HEK293 (cell line): ENCODE data around the gene CDH5.

Experiments
- ATF2 ChIP-seq: fragments of 450-650 bp; formaldehyde crosslinking; IDR thresholded peaks from 2 replicates; pipeline ENCODE4 v1.5.1; 2016; ENCODE audit warnings: missing biosample characterization, missing genetic modification characterization, low read depth
- CTCF ChIP-seq: fragments of 450-650 bp; formaldehyde crosslinking; IDR thresholded peaks from 2 replicates; pipeline ENCODE4 v1.5.1; 2016; ENCODE audit warnings: missing biosample characterization, missing genetic modification characterization
- ELK4 ChIP-seq: IDR thresholded peaks from 2 replicates; pipeline ENCODE4 v1.6.1; 2011; ENCODE audit warnings: mild to moderate bottlenecking, low read depth, low read length, borderline replicate concordance
- REST ChIP-seq: fragments of 450-650 bp; formaldehyde crosslinking; IDR thresholded peaks from 2 replicates; pipeline ENCODE4 v1.5.1; 2016; ENCODE audit warnings: missing biosample characterization, missing genetic modification characterization
- ZBTB21 ChIP-seq: fragments of 450-650 bp; formaldehyde crosslinking; IDR thresholded peaks from 2 replicates; pipeline ENCODE4 v1.5.1; 2017; ENCODE audit warnings: missing biosample characterization, missing genetic modification characterization
- ZNF16 ChIP-seq: fragments of 450-650 bp; formaldehyde crosslinking; IDR thresholded peaks from 2 replicates; pipeline ENCODE4 v1.5.1; 2016; ENCODE audit warnings: low read depth, missing biosample characterization, missing genetic modification characterization
- ZNF274 ChIP-seq, 2 experiments: fragments of 200-500 bp in 1 of 2; fragments of 450-650 bp in 1 of 2; sonication (Bioruptor generic) in 1 of 2; formaldehyde crosslinking in 1 of 2; IDR thresholded peaks; 2 replicates each; pipeline versions ENCODE4 v1.5.1 to v1.6.1; 2014 to 2016; ENCODE audit warnings: borderline replicate concordance in 1 of 2, inconsistent platforms in 1 of 2, low read length in 1 of 2, missing biosample characterization in 1 of 2, missing genetic modification characterization in 1 of 2
- ZNF354C ChIP-seq: fragments of 450-650 bp; formaldehyde crosslinking; IDR thresholded peaks from 2 replicates; pipeline ENCODE4 v1.5.1; 2016; ENCODE audit warnings: missing biosample characterization, missing genetic modification characterization, low read depth, borderline replicate concordance
- ZSCAN4 ChIP-seq: fragments of 450-650 bp; formaldehyde crosslinking; IDR thresholded peaks from 2 replicates; pipeline ENCODE4 v1.5.1; 2017; ENCODE audit warnings: missing biosample characterization, missing genetic modification characterization

- TF ChIP-seq ZSCAN4 (tag by site-specific recombination): no peak
- TF ChIP-seq CTCF (tag by site-specific recombination): no peak
- TF ChIP-seq ZNF274 (IDR thresholded peaks at IDR 0.05; ENCODE audit: low read length): no peak
- TF ChIP-seq ZNF274 (tag by site-specific recombination; IDR thresholded peaks at IDR 0.05; ENCODE audit: borderline replicate concordance): no peak
- TF ChIP-seq ATF2 (tag by site-specific recombination): no peak
- no peak for TF ChIP-seq ZBTB21 (tag by site-specific recombination)
- no peak for TF ChIP-seq ZNF354C (tag by site-specific recombination)
- TF ChIP-seq ZNF16: no peak
- no peak for TF ChIP-seq REST (tag by site-specific recombination)
- no peak for TF ChIP-seq ELK4
Measured at GRCh38 chr16:66427036-66427860, 60.8 kb downstream of the CDH5 start, which contains the start of gene BEAN1.
